HG03457 (cell line): Measurements from ENCODE around the gene EEF1G.
"Not testable (repeated sequence)": the region's sequence is repeated elsewhere in the genome, so short reads cannot be mapped to it uniquely, and the experiment has no call there.

Experiments used
- ATAC-seq: cut with Tn5 transposase; IDR thresholded peaks from one replicate; pipeline ENCODE4 v1.9.1; 2021; ENCODE audit warnings: moderate number of reproducible peaks; ENCODE audit not compliant: unreplicated experiment

Gene EEF1G

GRCh38 chr11:62556108-62556874 lies 17.4 kb downstream of the EEF1G start:
- peak; percentile 29 for ATAC-seq

- ATAC-seq: no peak
Measured at GRCh38 chr11:62555464-62556107, 18.1 kb downstream of the EEF1G start.

- no peak for ATAC-seq
Measured at GRCh38 chr11:62554387-62555167, 19.1 kb downstream of the EEF1G start.

GRCh38 chr11:62553839-62554361 lies 19.8 kb downstream of the EEF1G start:
- ATAC-seq: no peak

GRCh38 chr11:62553080-62553838 lies 20.4 kb downstream of the EEF1G start:
- no peak for ATAC-seq

GRCh38 chr11:62552485-62553079 lies 21.1 kb downstream of the EEF1G start:
- ATAC-seq: no peak

- ATAC-seq: not testable (repeated sequence)
Measured at GRCh38 chr11:62550478-62550877, 23.2 kb downstream of the EEF1G start.

GRCh38 chr11:62548545-62549335 lies 25.0 kb downstream of the EEF1G start:
- no peak for ATAC-seq

GRCh38 chr11:62547691-62548281 lies 25.9 kb downstream of the EEF1G start:
- no peak for ATAC-seq

GRCh38 chr11:62546929-62547625 lies 26.6 kb downstream of the EEF1G start:
- ATAC-seq: no peak

- no peak for ATAC-seq
Measured at GRCh38 chr11:62546244-62546928, 27.3 kb downstream of the EEF1G start, which contains the start of gene AHNAK. AHNAK (minus strand) TSS chr11:62546806; CDS start chr11:62536098, 10,708 bp downstream.

- no peak for ATAC-seq
Measured at GRCh38 chr11:62545437-62546243, 28.1 kb downstream of the EEF1G start.

- ATAC-seq: no peak
Measured at GRCh38 chr11:62544581-62545436, 28.9 kb downstream of the EEF1G start.

- ATAC-seq: no peak
Measured at GRCh38 chr11:62543680-62544444, 29.8 kb downstream of the EEF1G start.
